ENCODE measurements around the gene WDR31.

Gene WDR31

GRCh38 chr9:113293285-113293878 lies 46.7 kb downstream of the WDR31 start:
- DNase-seq, result no peak

DNA sequence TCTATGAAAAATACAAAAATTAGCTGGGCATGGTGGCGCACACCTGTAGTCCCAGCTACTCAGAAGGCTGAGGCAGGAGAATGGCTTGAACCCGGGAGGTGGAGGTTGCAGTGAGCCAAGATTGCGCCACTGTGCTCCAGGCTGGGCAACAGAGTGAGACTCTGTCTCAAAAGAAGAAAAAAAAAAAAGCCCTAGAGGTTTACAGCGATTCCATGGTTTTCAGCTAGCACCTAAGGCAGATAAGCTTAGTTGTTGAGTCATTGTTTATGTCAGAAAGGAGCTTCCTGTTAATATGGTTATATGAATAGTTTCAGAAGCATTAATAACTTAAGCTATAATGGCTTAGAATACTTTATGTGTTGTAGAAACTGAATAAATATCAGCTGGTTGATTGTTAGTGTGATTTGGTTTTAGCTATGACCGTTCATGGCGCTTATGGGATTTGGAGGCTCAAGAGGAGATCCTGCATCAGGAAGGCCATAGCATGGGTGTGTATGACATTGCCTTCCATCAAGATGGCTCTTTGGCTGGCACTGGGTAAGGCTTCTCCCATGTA lies 49.9 kb downstream of the WDR31 start:
- no peak for DNase-seq

- no peak for DNase-seq
Observed at GRCh38 chr9:113289091-113289490, 51.0 kb downstream of the WDR31 start.

GRCh38 chr9:113281356-113281755 lies 58.7 kb downstream of the WDR31 start:
- DNase-seq, result no peak

DNA sequence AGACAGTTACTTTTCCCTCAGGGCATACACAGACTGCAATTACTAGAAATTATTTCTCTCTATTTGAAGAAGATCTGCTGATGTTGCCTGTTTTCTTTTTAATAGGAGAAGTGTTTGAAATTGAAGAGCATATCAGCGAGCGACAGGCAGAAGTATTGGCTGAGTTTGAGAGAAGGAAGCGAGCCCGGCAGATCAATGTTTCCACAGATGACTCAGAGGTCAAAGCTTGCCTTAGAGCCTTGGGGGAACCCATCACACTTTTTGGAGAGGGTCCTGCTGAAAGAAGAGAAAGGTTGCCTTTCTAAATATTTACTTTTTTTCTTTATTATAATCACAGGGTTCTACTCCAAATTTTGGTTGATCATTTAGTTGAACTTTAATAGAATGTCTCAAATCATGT lies 61.2 kb downstream of the WDR31 start:
- no peak for DNase-seq

DNA sequence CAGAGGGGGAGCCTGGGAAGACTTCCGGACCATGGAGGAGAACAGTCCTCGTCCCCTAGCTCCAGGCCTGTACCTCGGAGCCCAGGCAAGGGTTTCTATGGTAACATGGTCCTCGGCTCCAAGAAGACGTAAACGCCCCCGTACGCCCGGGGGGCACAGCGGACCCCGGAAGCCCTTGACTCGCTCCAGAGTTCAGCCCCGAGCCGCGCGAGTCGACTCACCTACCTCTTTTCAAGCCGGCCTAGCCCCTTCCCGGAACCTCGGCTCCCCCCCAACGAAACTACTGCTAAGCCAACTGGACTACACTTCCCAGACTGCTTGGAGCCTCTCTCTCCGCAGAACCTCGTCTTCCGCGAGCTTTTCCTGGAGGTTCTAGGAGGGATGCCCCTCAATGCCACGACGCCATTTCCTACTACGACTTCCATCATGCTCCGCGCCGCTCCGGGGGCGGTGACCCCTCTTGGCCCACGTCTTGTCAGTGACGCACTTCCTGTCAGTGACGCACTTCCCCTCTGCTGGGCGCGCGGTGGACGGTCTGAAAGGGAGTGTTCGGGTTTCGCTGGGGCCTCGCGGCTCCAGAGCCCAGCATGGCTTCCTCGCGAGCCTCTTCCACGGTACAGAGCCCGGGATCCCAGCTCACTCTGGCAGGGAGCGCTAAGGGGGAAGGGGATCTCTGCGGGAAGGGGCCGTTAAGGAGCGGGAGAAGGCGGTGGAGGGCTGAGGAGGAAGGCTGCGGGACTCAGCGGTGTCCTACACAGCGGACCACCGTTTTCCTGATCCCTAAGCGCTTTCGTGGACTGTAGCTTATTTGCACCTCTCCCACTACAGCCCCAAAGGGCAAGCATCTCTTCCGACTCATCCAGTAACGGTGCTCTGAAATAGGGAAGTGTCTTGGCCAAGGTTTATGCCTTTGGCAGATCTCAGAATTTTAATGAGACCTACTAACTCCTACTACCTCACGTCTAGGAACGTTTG lies 64.6 kb downstream of the WDR31 start, which contains the start of the genes CDC26 and PRPF4:
Gene CDC26, minus strand, starts transcription at position 416 of the 975 bp plus-strand sequence. CDS start 3,065 bp downstream, outside the sequence.
Gene PRPF4, plus strand, starts transcription at position 502 of the 975 bp plus-strand sequence. Its CDS starts 86 bp downstream, at position 588.
- DNase-seq, result peak; percentile 91

GRCh38 chr9:113274474-113275156 lies 65.5 kb downstream of the WDR31 start:
- DNase-seq, result no peak

DNA sequence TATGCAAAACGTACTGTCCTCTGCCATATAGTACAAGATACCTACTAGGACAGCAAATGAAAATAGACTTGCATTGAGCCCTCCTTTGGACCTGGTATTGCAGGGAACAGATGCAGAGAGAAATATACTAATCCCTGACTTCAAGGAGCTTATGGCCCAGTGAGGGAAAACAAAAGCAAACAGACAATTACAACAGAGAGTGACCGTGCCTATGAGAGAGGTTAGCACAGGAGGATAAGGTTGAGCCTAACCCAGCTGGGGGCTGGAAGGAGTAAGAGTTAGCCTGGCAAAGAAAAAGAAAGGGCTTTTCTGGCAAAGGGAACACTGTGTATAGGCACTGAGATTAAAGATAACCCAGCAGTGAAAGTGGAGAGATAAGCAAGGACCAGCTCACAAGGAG lies 70.2 kb downstream of the WDR31 start:
- DNase-seq, result no peak

DNA sequence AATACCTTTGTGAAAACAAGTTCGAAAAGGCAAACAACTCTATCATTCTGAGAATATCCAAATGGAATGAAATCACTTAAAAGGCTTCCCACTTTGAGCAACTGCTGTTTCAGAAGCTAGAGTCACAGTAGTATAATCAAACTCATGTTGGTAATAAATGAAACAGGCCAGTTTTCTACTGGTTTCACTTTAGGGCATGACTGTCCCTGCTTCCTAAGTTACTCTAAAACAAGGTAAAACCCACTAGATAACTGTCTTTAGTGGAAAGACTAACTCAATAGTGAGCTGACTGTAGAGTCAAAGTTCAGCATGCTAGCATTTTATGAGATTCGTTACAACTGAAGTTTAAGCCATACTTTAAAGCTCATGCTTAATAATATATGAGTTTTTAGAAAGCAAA lies 70.7 kb downstream of the WDR31 start:
- DNase-seq, result no peak

DNA sequence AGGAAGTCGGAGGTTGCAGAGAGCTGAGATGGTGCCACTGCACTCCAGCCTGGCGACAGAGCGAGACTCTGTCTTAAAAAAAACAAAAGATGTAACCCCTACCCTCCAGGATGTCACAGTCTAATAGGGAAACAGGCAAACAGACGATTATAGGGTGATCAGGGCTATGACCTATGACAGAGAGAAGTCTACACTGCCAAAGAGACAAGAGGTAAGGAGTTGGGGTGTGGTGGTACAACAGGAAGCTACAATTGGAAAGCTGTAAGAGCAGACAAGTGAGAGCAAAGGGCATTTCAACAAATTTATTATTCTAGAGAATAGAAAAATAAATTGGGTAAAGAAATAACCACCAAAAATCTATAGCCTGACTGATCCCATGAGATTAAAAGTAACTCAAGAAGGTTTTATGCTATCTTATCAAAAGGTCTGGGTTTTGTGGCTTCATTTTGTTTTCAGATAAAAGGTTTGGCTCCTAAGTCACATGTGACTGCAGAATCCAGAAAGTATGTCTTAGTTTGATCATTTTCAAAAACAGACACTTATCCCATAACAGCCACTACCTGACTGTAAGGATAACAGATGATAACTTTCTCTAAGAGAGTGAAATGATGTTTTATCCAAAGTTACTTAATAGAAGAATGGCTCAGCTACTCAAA lies 72.0 kb downstream of the WDR31 start:
- DNase-seq, result no peak

DNA sequence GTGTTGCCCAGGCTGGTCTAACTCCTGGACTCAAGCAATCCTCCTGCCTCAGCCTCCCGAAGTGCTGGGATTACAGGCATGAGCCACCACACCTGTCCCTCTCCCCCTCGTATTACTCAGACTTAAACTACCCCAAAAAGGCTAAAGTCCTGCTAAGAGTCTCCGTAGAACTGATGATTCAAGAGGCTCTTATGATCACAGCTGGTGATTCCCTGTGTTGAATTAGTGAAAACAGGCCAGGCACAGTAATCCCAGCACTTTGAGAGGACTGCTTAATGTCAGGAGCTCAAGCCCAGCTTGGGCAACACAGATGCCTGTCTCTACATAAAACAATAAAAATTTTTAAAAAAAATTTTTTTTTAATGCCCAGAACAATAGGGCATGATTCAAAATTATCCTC lies 73.9 kb downstream of the WDR31 start:
- no peak for DNase-seq
